Measurements from ENCODE around the gene HSDL2.

Gene HSDL2

GRCh38 chr9:112341730-112342129 lies 38.2 kb upstream of the HSDL2 start:
- H3K4me3 ChIP-seq (ENCODE audit: low read depth in 1 of 2, low read length in 1 of 2) = no peak overlapping the region
- TF ChIP-seq CTCF (IDR thresholded peaks at IDR 0.05) = no peak
- H3K36me3 ChIP-seq = no peaks in the 10 kb centered on the region
- no peaks in the 10 kb centered on the region for H3K9me3 ChIP-seq
- H3K27ac ChIP-seq = no peak overlapping the region
- no peaks in the 10 kb centered on the region for H3K27me3 ChIP-seq
- H3K4me1 ChIP-seq (ENCODE audit: control insufficient read depth in 1 of 2, insufficient read depth in 1 of 2, low read depth in 1 of 2, low read length in 1 of 2) = peaks cover 0 to 5% of the 10 kb centered on the region in 2 experiments

- H3K27ac ChIP-seq = no peak overlapping the region
- TF ChIP-seq CTCF (IDR thresholded peaks at IDR 0.05) = no peak
- H3K4me1 ChIP-seq (ENCODE audit: control insufficient read depth in 1 of 2, insufficient read depth in 1 of 2, low read depth in 1 of 2, low read length in 1 of 2) = peaks cover 5 to 6% of the 10 kb centered on the region in 2 experiments
Observed at GRCh38 chr9:112348257-112349007, 31.5 kb upstream of the HSDL2 start.

GRCh38 chr9:112349008-112349333 lies 30.9 kb upstream of the HSDL2 start:
- Histone ChIP-seq H3K9me3 (no peaks in the 10 kb centered on the region), H3K27ac (no peak overlapping the region), H3K27me3 (no peaks in the 10 kb centered on the region), H3K4me1 (ENCODE audit: control insufficient read depth in 1 of 2, insufficient read depth in 1 of 2, low read depth in 1 of 2, low read length in 1 of 2) (peaks cover 5 to 6% of the 10 kb centered on the region in 2 experiments), H3K4me3 (ENCODE audit: low read depth in 1 of 2, low read length in 1 of 2) (no peak overlapping the region), H3K36me3 (no peaks in the 10 kb centered on the region)
- no peak for TF ChIP-seq CTCF (IDR thresholded peaks at IDR 0.05)

More at GRCh38 chr9:112348257-112349007, 31.5 kb upstream of the HSDL2 start:
- Histone ChIP-seq H3K27me3 (no peaks in the 10 kb centered on the region), H3K9me3 (no peaks in the 10 kb centered on the region), H3K4me3 (ENCODE audit: low read depth in 1 of 2, low read length in 1 of 2) (peak overlapping the region; percentile 42 to 53), H3K36me3 (no peaks in the 10 kb centered on the region)

- peaks cover 13 to 16% of the 10 kb centered on the region in 2 experiments for H3K4me1 ChIP-seq (ENCODE audit: control insufficient read depth in 1 of 2, insufficient read depth in 1 of 2, low read depth in 1 of 2, low read length in 1 of 2)
- H3K9me3 ChIP-seq = no peaks in the 10 kb centered on the region
- TF ChIP-seq CTCF (IDR thresholded peaks at IDR 0.05) = no peak
- H3K27ac ChIP-seq = no peak overlapping the region
- no peak overlapping the region for H3K4me3 ChIP-seq (ENCODE audit: low read depth in 1 of 2, low read length in 1 of 2)
- no peaks in the 10 kb centered on the region for H3K36me3 ChIP-seq
- no peaks in the 10 kb centered on the region for H3K27me3 ChIP-seq
Observed at GRCh38 chr9:112351184-112351583, 28.7 kb upstream of the HSDL2 start.

GRCh38 chr9:112352209-112352608 lies 27.7 kb upstream of the HSDL2 start:
- Histone ChIP-seq H3K27me3 (no peaks in the 10 kb centered on the region), H3K4me1 (ENCODE audit: control insufficient read depth in 1 of 2, insufficient read depth in 1 of 2, low read depth in 1 of 2, low read length in 1 of 2) (peaks cover 16% of the 10 kb centered on the region in 2 experiments), H3K27ac (no peak overlapping the region), H3K4me3 (ENCODE audit: low read depth in 1 of 2, low read length in 1 of 2) (no peak overlapping the region), H3K9me3 (no peaks in the 10 kb centered on the region), H3K36me3 (no peaks in the 10 kb centered on the region)
- no peak for TF ChIP-seq CTCF (IDR thresholded peaks at IDR 0.05)

Measured in neutrophil (primary cell).